ENCODE measurements around the gene TP63. TPM values are rescaled to one million over a fixed set of nuclear protein-coding genes. Genes with fewer than 3 reads are reported as not detected.

Gene TP63
- total and polyA plus RNA-seq, 2 experiments from 2014 or later = not detected

DNA sequence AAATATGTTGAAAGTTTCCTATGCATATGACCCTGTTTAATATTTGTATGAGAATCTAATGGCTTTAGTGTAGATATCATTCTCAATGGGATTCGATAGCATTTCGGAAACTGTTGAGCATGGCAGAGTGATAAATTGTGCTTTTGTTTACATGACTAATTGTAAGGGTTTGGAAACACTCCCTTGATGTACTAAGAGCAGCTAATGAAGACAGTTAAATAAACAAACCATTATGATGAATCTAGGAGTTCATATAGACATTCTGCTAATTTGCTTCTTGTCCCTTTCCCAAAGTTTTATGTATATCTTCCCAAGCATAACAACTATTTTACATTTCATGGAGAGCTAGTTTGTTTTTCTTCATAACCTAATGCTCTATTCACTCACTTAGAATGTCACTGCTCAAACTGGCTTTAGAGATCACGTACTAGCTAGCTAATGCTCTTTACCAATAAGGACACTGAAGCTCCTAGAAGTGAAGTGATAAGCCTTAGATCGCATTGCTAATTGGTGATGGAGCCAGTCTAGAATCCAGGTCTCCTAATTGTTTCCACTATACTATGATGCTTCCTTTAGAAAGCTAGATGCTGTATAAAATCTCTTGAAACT is 140.8 kb downstream of the TP63 start:
- no peaks in the 10 kb centered on the region for H3K79me2 ChIP-seq (replicated peaks; ENCODE audit: insufficient read depth)
- no peaks in the 10 kb centered on the region for H3F3A ChIP-seq (replicated peaks; ENCODE audit: low read depth)
- Mint-ChIP-seq H3K4me3 (no peak overlapping the region), H3K27ac (no peak overlapping the region), H3K4me1 (peaks cover 12% of the 10 kb centered on the region), H3K27me3 (ENCODE audit: insufficient read depth, low read depth, poor library complexity) (peaks cover 46% of the 10 kb centered on the region), H3K9me3 (no peaks in the 10 kb centered on the region), H3K36me3 (ENCODE audit: low read depth) (no peaks in the 10 kb centered on the region)
- H3K4me2 ChIP-seq = no peak overlapping the region
- no peak overlapping the region for H3K27ac ChIP-seq (ENCODE audit: low read depth)
- H3K36me3 ChIP-seq (ENCODE audit: insufficient read depth) = no peaks in the 10 kb centered on the region
- TF ChIP-seq ZNF331 (CRISPR knock-in tag; IDR thresholded peaks at IDR 0.05; ENCODE audit: low read depth) = no peak
- no peak for TF ChIP-seq CREB1 (CRISPR knock-in tag; IDR thresholded peaks at IDR 0.05; ENCODE audit: low read depth)
- TF ChIP-seq, protein P1, sequence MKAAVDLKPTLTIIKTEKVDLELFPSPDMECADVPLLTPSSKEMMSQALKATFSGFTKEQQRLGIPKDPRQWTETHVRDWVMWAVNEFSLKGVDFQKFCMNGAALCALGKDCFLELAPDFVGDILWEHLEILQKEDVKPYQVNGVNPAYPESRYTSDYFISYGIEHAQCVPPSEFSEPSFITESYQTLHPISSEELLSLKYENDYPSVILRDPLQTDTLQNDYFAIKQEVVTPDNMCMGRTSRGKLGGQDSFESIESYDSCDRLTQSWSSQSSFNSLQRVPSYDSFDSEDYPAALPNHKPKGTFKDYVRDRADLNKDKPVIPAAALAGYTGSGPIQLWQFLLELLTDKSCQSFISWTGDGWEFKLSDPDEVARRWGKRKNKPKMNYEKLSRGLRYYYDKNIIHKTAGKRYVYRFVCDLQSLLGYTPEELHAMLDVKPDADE (IDR thresholded peaks at IDR 0.05) = no peak
- TF ChIP-seq JUNB (IDR thresholded peaks at IDR 0.05; ENCODE audit: unreplicated experiment) = no peak
- no peak for TF ChIP-seq STAT1 (IDR thresholded peaks at IDR 0.05; ENCODE audit: unreplicated experiment)
- TF ChIP-seq NANOG (IDR thresholded peaks at IDR 0.05; ENCODE audit: borderline replicate concordance) = no peak
- TF ChIP-seq, protein P2, sequence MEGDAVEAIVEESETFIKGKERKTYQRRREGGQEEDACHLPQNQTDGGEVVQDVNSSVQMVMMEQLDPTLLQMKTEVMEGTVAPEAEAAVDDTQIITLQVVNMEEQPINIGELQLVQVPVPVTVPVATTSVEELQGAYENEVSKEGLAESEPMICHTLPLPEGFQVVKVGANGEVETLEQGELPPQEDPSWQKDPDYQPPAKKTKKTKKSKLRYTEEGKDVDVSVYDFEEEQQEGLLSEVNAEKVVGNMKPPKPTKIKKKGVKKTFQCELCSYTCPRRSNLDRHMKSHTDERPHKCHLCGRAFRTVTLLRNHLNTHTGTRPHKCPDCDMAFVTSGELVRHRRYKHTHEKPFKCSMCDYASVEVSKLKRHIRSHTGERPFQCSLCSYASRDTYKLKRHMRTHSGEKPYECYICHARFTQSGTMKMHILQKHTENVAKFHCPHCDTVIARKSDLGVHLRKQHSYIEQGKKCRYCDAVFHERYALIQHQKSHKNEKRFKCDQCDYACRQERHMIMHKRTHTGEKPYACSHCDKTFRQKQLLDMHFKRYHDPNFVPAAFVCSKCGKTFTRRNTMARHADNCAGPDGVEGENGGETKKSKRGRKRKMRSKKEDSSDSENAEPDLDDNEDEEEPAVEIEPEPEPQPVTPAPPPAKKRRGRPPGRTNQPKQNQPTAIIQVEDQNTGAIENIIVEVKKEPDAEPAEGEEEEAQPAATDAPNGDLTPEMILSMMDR (conservative IDR thresholded peaks at IDR 0.05; ENCODE audit: low read depth in 2 of 2) = no peak
- TF ChIP-seq EZH2 (IDR thresholded peaks at IDR 0.05; ENCODE audit: low read depth, unreplicated experiment) = no peak
- no peak for TF ChIP-seq ZNF114 (CRISPR knock-in tag; IDR thresholded peaks at IDR 0.05)
- TF ChIP-seq, protein P3, sequence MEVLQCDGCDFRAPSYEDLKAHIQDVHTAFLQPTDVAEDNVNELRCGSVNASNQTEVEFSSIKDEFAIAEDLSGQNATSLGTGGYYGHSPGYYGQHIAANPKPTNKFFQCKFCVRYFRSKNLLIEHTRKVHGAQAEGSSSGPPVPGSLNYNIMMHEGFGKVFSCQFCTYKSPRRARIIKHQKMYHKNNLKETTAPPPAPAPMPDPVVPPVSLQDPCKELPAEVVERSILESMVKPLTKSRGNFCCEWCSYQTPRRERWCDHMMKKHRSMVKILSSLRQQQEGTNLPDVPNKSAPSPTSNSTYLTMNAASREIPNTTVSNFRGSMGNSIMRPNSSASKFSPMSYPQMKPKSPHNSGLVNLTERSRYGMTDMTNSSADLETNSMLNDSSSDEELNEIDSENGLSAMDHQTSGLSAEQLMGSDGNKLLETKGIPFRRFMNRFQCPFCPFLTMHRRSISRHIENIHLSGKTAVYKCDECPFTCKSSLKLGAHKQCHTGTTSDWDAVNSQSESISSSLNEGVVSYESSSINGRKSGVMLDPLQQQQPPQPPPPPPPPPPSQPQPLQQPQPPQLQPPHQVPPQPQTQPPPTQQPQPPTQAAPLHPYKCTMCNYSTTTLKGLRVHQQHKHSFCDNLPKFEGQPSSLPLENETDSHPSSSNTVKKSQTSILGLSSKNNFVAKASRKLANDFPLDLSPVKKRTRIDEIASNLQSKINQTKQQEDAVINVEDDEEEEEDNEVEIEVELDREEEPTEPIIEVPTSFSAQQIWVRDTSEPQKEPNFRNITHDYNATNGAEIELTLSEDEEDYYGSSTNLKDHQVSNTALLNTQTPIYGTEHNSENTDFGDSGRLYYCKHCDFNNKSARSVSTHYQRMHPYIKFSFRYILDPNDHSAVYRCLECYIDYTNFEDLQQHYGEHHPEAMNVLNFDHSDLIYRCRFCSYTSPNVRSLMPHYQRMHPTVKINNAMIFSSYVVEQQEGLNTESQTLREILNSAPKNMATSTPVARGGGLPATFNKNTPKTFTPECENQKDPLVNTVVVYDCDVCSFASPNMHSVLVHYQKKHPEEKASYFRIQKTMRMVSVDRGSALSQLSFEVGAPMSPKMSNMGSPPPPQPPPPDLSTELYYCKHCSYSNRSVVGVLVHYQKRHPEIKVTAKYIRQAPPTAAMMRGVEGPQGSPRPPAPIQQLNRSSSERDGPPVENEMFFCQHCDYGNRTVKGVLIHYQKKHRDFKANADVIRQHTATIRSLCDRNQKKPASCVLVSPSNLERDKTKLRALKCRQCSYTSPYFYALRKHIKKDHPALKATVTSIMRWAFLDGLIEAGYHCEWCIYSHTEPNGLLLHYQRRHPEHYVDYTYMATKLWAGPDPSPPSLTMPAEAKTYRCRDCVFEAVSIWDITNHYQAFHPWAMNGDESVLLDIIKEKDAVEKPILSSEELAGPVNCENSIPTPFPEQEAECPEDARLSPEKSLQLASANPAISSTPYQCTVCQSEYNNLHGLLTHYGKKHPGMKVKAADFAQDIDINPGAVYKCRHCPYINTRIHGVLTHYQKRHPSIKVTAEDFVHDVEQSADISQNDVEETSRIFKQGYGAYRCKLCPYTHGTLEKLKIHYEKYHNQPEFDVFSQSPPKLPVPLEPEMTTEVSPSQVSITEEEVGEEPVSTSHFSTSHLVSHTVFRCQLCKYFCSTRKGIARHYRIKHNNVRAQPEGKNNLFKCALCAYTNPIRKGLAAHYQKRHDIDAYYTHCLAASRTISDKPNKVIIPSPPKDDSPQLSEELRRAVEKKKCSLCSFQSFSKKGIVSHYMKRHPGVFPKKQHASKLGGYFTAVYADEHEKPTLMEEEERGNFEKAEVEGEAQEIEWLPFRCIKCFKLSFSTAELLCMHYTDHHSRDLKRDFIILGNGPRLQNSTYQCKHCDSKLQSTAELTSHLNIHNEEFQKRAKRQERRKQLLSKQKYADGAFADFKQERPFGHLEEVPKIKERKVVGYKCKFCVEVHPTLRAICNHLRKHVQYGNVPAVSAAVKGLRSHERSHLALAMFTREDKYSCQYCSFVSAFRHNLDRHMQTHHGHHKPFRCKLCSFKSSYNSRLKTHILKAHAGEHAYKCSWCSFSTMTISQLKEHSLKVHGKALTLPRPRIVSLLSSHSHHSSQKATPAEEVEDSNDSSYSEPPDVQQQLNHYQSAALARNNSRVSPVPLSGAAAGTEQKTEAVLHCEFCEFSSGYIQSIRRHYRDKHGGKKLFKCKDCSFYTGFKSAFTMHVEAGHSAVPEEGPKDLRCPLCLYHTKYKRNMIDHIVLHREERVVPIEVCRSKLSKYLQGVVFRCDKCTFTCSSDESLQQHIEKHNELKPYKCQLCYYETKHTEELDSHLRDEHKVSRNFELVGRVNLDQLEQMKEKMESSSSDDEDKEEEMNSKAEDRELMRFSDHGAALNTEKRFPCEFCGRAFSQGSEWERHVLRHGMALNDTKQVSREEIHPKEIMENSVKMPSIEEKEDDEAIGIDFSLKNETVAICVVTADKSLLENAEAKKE (CRISPR knock-in tag; IDR thresholded peaks at IDR 0.05) = no peak
- H3K27me3 ChIP-seq (ENCODE audit: insufficient read depth) = peaks cover 56% of the 10 kb centered on the region
- DNase-seq (ENCODE audit: low spot score) (no peak), ATAC-seq (no peak)
- H2AFZ ChIP-seq = no peak overlapping the region
- H4K20me1 ChIP-seq (replicated peaks; ENCODE audit: insufficient read depth) = no peaks in the 10 kb centered on the region
- 0 out of 2 replicates have a peak, but pooled peaks cover 1% of the 10 kb centered on the region for H3K4me1 ChIP-seq (ENCODE audit: insufficient read depth)
- H3K4me3 ChIP-seq = no peak overlapping the region
- H3K9me2 ChIP-seq (ENCODE audit: insufficient read depth) = no peaks in the 10 kb centered on the region

Measured in GM23338 (cell line).